HG03064 (cell line): ENCODE measurements around the gene ARHGEF9.
"Not testable (repeated sequence)": the region's sequence is repeated elsewhere in the genome, so short reads cannot be mapped to it uniquely, and the experiment has no call there.

Experiments
- ATAC-seq: cut with Tn5 transposase; IDR thresholded peaks from one replicate; pipeline ENCODE4 v1.9.1; 2021; ENCODE audit warnings: low read depth; ENCODE audit not compliant: unreplicated experiment

Gene ARHGEF9

DNA sequence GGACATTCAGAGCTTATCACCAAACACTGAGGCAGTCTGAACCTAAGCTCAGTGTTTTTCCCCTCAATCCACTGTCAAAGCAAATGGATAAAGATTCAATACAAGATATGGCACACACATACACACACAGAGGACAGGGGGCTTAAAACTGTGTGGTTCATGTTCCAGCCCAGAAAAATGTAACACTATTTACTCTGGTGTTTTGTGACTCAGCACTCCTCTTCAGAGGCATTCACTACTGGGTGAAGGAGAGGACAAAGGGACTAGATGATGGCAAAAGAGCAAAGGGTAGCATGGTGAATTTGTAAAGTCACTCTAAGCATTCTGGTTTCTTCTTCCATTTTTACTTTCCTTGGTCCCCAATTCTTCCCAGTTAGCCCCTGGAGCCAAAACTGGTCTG is 120.3 kb downstream of the ARHGEF9 start:
- ATAC-seq: no peak

DNA sequence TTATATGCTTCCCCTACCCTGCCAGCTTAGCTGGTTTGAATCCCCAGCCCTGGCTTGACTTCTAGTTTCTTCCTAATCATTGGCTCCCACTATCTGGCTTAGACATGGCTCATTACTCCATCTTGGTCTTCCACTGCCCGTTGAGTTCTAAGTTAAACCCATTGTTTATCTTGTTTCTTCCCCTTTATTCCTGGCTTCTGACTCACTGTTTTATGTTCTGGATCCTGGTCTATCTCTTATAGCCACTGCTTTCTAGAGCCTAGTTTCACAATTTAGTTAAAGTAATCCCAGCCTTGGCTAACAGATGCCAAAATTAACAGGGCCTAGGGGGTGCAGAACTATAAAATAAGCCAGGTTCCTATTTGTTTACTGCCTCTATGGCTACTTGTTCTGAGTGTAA is 120.9 kb downstream of the ARHGEF9 start:
- ATAC-seq: no peak

DNA sequence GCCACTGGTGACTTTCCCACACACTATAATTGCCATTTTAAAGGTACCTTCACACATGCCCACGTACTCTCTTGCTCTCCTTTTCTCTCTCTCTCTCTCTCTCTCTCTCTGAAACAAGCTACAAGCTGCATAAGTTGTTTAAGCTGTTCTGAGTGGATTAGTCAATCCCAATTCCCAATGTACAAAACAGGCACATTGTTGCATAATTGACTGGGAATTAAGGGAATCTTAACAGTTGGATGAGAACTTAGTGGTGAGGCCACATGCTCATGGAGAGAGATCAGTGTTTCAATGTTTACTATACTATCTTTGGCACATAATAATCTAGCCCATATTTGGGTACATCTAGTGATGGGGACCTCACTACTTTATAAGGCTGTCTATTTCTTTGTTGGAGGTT is 123.3 kb downstream of the ARHGEF9 start:
- ATAC-seq: no peak

DNA sequence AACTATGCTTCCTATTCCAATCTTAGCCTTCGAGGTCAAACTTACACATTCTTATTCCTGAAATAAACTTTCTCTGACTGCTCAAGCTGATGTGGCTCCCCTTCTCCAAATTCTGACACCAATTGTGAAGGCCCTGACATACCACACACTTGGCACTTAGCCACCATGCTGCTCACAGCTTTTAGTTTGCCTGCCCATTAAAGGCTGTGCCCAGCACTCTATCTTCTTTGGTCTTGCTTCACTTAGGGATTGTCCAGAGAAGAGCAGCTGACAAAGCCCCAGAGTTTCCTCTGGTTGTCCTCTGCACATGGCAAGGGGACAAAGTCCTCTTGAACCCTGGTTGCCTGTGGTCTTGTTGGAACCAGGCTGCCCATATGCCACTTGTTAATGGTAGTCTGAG is 126.1 kb downstream of the ARHGEF9 start:
- no peak for ATAC-seq

DNA sequence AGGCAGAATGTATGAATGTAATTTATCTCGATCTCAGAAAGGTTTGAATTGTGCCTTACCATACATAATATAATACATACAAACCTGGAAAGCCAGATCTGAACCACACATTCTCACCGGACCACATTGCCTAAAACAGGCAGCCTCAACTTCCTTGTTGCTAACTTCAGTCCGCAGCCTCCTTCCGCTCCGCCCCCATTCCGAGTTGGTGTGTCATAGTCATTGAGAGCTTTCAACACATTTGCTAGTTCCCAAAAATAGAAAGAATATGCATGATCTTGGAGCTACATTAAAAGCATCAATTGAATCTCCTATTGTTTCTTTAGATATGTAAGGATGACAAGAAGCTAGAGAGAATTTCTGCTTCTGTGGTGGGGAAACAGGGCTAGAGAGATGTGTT is 127.2 kb downstream of the ARHGEF9 start:
- ATAC-seq: no peak

DNA sequence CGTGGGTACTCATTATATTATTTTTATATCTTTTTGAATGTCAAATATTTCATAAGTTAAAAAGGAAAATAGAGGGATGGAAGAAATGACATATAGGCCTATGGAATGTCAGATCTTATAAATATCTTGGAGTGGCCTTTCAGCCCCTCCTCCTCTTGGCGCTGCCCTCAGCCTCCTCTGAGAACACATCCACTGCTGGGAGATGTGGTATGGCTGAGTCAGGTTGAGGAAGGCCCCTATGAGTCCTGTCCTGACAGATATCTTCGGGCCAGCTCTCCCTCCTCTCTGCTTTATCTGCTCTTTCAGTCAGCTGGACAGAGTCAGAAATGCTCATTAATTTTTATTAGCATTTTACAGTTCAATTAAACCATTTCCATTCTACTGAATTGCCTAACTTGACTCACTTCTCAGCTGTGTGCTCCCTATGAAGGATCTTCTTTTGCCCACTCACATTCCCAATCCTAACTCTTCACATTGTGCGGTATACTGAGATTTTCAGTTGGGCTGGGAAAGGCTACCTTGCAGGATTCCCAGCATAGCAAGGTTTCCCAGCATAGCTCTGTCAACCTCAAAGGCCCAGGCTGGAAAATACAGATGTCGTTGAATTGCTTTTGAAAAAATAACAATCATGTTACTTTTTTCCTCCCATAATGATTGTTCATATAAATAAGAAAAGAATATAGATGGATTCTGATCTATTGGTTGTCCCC is 128.0 kb downstream of the ARHGEF9 start:
- no peak for ATAC-seq

DNA sequence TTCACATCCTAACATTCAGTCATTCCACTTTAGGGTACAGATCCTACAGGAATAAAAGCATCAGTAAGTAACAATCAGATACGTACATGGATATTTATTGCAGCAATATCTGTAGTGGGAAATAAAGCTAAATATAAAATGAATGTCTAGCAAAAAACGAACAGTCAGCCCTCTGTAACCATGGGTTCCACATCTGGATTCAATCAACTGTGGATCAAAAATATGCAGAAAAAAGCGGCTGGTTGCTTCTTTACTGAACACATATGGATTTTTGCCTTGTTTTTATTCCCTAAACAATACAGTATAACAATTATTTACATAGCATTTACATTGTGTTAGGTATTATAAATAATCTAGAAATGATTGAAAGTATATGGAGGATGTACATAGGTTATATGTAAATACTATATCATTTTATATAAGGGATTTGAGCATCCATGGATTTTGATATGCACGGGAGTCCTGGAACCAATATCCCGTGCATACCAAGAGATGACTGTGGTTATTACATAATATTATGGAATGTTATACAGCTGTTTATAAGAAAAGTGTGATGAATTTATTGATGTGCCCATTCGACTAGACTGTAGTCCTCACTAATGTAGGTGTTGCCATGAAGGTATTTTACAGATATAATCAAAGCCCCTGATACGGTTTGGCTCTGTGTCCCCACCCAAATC is 132.8 kb downstream of the ARHGEF9 start:
- no peak for ATAC-seq

DNA sequence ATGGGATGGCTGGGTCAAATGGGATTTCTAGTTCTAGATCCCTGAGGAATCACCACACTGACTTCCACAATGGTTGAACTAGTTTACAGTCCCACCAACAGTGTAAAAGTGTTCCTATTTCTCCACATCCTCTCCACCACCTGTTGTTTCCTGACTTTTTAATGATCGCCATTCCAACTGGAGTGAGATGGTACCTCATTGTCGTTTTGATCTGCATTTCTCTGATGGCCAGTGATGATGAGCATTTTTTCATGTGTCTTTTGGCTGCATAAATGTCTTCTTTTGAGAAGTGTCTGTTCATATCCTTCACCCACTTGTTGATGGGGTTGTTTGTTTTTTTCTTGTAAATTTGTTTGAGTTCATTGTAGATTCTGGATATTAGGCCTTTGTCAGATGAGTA is 139.3 kb downstream of the ARHGEF9 start:
- not testable (repeated sequence) for ATAC-seq

DNA sequence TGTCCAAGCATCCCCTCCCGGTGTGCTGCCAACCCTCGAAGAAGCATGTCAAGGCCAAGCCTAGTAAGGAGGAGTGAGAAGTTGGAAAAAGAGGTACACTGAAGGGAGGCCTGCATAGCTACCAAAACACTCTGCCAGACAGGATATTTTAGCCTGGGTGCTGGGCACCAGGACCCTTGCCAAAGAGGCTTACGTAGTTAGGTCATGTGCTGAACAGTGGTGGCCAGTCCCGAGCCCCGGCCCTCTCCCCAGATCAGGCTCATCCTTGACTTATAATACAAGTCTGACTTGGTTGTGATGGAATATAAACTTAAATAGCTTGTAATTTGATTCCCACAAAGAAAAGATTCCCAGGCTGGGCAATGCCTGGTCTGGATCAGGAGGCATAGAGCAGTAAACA is 149.3 kb downstream of the ARHGEF9 start:
- no peak for ATAC-seq

DNA sequence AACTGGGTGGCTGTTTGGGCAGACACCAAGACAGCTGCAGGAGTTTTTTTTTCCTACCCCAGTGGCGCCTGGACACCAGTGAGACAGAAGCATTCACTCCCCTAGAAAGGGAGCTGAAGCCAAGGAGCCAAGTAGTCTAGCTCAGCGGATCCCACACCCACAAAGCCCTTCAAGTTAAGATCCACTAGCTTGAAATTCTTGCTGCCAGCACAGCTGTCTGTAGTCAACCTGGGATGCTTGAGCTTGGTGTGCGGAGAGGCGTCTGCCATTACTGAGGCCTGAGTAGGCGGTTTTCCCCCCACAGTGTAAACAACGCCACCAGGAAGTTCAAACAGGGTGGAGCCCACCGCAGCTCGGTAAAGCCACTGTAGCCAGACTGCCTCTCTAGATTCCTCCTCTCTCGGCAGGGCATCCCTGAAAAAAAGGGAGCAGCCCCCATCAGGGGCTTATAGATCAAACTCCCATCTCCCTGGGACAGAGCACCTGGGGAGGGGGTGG is 171.4 kb downstream of the ARHGEF9 start:
- no peak for ATAC-seq

DNA sequence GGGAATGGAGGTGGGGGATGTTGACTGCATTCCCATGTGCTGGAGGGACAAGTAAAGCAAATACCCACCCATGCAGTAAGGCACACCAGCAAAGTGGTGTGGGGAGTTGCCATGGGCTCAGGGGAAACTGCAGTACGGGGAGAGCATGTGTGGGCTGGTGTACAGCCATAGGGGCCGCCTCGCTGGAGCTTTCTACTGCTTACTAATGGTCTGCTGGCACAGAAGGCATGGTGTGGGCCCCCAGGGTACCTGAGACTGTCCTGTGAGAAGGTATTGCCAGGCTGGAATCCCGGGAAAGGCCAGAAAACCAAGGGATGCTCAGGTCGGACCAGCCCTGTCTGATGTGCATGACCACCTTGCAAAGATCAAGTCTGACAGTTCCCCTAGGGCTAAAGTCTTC is 199.1 kb downstream of the ARHGEF9 start:
- no peak for ATAC-seq
